Superior temporal gyrus (tissue), 1 donor: ENCODE measurements around the gene GABBR2.

ENCODE experiments used
- DNase-seq: peaks from one replicate; pipeline ENCODE4 v3.0.0-alpha.2; 2016; ENCODE audit errors: extremely low spot score

GABBR2 gene

DNA sequence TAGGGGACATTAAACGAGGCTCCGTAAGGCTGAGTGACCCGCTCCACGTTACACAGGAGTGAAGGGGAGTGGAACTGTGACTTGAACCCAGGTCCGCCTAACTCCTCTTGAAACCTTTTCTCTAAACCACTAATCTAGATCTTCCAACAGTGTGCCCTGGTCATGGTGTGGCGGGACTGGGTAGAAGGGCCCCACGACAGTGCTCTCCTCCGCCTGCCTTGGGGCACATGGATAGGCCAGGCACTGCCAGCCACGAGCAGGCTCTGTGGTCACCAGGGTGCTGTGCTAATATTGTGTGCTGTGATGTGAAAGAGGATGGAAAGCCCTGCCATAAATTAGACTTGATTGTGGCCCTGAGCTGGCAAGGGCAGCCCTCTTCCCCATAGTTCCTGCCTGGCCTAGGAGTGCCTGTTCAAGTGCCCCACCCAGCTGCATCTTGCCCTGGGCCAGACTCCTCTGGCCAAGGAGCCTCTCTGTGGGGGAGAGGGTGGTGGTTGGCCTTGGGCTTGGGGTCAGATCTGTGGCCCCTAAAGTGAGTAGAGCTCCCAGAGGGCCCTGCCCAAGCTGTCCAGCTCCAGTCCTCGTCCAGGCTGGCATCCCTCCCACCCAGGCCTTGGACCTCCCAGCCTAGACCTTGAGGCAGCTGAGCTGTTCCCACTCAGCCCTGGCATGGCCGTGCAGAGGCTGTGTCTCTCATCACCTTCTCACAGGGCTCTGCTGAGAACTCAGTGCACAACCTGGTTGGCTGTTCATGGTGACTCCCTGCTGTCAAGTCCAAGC lies 385.5 kb downstream of the GABBR2 start:
- DNase-seq = no peak

DNA sequence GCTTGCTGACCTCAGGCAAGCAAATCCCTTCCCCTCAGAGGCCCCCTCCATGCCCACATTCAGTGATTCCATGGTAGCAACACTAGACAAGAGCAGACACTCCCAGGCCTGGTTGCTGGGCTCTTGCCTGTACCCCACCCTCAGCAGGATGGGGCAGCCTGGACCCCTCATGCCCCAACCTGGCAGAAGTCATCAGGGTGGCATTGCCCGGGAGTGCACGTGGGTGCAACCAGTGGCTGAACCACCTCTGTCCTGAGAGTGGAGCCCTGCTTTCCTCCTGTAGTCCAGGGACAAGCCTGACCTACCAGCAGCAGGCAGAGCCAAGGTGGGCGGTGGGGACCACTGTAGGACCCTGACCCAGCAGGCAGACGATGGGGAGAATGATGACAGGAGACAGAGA lies 387.5 kb downstream of the GABBR2 start:
- DNase-seq = no peak

DNA sequence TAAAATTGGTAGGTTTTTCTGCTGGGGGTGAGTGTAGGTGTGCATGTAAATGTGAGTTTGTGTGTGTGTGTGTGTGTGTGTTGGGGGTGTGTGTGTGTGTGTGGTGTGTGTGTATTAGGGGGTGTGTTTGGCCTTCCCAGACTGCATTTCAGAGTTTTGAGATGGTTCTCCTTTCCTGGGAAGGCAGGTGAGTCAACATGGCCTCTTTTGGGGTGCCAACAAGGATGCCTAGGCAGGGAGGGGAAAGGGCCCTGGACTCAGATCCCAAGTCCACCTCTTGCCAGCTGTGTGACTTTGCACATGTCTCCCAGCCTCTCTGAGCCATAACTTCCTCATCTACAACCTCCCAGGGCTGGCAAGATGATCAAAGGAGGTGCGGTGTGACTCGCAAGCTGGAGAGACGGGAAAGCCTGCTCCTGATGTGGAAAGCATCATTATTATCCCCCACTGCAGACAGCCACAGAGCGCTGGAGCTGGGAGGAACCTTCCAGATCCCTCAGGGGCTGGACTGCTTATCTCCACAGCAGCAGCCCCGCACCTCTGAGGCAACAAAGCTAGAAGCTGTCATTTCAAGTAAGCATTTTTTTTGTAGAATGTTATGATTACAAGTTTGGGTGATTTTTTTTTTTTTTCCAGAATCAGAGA lies 389.8 kb downstream of the GABBR2 start:
- no peak for DNase-seq

DNA sequence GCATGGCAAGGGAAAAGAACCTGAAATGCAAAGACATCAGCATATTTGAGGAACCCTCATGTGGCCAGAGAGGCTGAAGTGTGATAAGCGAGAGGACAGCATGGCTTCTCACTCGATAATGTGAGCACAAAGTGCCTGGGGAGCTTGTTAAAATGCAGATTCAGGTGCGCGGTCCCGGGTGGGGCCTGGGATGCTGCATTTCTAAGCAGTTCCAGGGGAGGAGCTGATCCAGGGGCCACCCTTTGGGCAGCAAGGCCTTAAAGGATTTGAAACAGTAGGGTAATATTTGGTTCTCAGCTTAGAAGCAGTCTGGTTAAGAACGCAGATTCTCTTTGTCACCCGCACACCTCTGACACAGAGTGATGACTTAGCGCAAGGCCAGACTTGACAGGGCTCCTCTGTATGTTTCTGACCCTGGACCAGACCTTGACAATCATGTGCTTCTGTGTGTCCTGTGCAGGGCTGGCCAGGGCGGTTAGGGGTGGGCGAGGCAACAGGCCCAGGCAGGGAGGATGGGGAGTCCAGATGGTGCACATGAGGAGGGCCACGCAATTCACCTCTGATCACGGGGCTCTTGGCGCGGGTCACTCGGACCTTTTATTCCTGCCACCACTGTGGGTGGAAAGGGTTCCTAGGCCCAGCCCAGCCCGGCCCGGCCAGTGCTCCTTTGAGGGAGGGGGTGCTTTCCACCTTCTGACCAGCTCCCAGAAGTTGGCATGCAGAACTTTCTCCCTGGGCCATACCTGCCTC lies 390.5 kb downstream of the GABBR2 start:
- no peak for DNase-seq

DNA sequence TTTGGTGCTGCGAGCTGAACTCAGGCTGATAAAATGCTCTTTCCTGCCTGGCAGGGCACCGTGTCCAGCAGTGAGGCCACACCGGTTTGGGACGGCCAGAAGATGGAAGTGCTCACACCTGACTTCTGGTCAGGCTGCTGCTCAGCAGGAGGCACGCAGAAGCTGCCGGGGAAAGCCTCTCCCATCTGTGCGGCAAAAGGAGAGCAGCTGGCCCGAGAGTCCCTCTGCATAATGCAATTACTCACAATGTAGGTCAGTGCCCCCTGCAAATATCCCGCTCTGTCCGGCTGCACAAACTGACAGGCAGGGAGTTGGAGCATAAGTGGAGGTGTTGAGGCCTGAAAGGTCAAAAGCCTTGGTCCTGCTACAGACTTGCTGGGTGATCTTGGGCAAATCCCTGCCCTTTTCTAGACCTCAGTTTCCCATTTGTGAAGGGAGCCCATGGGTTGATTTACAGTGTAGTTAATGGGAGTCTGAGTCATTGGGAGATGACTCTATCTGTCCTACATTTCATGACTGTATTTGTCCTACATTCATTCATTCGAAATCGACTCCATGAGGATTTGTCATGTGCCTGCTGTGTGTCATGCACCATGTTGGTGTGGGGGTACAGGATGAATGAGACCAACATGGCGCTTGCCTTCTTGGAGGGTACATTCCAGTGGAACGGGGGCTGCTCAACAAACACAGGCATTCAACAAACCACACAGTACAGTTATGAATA lies 391.4 kb downstream of the GABBR2 start:
- no peak for DNase-seq

DNA sequence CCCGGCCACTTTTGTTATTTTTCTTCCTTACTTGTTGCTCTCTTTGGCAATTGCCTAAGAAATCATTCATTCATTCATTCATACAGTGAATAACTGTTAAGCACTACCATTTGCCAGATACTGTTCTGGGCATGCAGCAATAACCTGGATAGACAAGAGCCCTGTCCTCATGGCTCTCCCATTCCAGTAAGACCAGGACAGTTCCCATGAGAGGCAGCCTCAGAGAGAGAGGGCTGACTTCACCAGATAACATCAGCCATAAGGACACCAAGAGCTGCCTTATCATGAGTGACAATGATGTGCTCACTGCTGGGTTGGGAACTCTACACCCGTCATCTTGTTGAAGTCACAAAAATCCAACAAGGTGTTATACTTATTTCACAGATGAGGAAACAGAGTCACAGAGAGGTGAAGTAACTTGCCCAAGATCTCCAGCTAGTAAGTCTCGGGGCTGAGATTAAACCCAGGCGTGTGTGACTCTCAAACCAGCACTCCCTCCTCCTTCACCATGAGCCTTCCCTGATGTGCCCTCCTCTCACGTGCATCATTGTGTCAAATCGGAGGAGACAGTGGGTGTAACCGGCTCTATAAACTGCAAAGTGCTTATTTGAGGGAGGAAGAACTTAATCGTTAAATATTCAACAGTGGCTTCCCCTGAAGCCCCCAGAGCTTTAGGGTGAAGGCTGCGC lies 392.1 kb downstream of the GABBR2 start:
- DNase-seq = no peak

DNA sequence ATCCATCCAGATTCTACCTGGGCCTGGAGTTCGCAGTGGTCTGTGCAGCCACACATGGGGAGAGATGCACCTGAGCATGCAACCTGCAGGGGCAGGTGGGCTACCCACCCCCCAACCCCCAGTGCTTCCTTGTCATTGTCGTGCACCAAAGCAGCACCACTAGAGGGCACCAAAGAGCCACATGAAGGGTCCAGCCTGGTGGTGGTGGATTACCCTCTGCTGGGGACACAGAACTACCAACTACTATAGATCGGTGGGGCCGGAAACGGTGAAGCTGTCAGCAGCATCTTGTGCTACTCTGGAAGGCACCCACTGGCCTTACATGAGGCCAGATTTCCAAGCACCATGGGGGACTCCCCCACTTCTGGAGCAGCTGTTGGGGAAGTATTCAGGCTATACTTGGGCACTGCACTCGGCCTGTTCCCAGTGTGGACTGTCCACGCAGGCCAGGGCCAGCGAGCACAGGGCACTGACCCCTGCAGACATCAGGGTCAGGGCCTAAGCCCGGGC lies 393.1 kb downstream of the GABBR2 start:
- DNase-seq = peak; percentile 92

DNA sequence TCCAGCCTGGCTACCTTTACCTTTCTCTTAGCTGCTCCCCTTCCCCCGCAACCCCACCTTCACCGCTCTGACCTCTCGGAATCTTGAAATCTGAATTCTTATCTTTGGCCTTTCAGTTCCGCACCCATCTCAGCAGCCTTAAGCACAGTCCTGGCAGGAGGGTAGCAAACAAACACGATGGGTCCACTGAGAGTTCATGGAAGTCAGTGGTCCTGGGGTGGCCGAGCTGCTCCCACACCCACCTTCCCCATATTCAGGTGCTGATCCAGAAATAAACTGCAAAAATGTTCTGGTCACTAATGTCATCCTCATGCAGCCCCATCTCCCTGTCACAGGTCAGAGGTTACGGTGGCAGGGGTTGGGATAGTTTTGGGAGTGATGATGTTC lies 393.7 kb downstream of the GABBR2 start:
- no peak for DNase-seq

DNA sequence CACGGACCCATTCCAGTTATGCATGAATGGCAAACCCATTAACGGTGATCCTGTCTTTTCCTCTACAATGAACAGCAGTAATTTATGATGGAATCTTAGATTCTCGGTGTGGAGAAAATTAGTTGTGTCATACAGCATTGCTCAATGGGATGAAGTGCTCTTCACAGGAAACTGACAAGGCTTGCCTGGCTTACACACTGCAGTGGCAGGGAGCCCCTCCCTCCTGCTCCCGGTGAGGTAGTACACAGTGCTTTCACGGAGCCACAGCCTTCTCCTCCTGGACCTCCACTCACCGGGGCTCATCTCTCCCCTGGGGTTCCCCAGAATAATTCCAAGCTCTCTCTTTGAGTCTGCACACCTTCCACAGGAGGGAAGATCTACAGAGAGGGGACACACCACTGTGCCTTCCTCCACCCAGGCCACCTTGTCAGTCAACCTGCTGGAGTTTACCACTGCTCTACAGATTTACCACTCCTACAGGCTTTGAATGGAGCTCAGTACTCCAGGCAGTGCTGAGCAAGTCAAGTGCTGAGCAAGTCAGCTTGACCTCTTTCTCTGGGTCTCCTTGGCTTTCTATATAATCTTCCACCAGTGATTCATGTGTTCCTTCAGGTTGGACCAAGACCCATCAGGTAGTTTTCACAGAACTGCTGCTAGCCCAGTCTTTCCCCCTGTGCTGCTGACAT lies 394.2 kb downstream of the GABBR2 start:
- DNase-seq = no peak

DNA sequence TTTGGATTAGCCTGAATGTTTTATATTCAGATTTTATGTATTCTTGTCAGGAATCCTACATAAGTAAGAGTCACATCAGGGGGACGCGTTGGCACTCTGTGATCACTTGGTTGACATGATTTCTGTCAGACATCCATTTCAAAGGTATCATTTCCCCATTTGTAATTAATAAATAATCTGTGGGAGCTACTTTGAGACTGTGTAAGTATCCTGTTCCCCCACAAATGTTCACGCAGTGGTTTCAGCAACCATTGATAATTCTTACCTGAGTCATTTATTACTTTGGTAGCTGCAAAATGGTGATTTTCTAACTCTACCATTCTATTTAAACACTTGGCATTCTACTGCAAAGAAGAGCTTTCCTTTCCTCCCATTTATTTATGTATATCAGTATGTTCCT lies 396.4 kb downstream of the GABBR2 start:
- no peak for DNase-seq

DNA sequence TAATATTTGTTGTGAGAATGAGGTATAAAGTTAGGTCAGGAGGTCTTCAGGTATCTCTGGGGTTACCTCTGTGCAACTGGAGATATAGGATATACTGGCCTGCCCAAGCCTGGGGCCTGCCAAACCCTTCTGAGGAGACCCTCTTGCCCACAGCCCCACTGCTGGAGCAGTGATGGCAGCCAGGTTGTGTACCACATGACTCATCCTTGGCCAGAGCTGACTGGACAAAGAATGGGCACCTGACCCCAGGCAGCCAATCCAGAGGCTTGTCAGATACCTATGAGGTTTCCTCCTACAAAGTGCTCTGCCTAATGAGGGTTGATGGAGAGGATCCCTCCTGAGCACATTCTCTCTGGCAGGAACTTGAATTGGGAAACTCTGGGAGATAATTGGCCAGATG lies 397.2 kb downstream of the GABBR2 start:
- no peak for DNase-seq

DNA sequence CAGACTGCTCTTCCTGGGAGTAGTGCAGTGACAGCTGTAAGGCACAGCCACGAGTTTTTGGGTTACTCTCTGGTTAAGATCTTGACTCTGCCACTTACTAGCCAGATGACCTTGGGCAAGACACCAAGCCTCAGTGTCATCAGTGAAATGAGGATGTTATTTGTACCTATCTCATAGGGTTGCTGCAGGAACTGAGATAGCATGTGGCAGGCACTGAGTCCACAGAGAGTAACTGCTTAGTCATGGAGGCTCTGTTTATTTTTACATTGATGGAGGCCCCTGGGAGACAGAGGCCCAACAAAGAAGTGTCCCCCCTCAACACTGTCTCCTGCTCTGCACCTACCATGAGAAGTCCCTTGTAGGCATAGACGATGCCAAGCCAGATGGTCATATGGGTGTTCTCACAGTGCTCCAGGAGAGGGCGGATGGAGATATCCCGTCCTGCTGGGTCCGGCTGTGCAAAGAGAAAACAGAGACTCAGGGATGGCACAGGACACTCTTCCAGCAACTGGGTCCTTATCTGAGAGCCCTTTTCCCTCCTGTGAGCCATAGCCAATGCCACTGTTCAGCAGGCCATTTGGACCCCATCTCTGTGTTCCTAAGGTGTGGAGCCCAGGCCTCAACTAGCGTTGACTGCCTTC lies 397.9 kb downstream of the GABBR2 start:
- DNase-seq = no peak

DNA sequence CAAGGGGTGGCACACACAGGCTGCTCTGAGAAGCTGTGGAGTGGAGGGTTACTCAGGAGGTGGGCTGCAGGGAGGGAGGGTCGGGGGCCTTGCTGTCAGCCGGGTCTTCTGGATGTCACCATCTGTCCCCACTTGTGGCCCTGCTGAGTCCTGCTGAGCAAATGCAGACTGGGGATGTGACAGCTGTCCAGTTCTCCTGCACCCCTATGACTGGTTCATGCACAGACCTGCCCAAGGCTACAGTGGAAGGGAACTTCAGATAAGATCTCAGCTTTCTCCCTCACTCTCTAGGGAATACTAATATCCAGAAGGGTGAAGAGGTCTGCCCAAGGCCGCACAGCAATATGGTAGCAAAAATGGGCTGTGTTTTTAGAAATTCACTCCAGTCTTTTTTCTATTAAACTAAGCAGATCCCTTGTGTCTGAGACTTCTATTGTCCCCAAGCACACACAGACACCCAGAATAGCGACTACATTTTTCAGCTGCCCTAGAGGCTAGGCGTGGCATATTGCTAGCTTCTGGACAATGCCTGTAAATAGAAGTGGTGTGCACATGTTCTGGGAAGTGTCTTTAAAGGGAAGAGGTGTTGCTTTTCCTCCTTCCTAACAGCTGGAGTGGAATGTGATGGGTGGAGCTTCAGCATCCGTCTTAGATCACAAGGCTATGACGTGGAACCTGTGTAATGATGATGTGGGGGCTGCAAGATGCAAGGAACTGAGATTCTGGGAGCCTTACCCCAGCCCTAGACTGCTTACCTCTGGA lies 402.2 kb downstream of the GABBR2 start:
- no peak for DNase-seq

DNA sequence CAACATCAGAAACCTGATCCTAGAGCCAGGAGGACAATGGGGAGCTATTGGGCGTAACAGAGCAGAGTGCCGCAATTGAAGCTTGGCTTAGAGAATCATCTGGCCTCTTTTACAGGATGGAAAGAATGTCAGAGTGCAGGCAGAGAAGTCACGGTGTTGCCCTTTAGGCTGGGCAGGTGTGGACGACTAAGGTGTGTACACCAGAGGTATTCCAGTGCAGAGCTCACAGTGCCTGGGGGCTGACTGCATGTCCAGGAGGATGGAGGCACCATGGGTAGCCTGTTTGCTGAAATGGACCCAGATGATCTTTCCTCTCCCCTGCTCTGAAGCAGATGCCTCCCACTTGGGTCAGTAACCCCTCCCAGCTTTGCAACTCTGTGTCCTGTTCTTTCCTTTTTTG lies 404.4 kb downstream of the GABBR2 start:
- DNase-seq = no peak

DNA sequence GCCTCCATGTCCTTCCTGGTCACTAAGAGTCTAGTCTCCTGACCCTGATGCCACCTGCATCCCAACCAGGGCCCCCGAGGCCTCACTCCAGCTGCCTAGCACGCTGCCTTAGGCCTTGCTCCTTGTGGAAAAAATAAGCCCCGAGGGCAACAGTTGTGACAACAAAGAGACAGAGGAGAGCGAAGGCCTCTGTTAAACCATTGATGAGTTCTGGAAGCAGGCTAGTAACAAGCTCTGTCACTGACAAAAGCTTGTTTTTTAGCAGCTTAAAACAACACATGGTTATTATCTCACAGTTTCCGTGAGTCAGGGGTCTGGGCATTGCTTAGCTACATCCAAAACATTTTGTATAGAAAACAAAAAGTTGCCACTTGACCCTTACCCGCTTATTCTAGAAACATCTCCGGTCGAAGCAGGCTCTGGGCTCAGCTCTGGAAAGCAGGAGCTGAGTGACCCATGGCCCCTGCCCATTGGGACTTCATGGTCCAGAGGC lies 405.1 kb downstream of the GABBR2 start:
- DNase-seq = no peak

DNA sequence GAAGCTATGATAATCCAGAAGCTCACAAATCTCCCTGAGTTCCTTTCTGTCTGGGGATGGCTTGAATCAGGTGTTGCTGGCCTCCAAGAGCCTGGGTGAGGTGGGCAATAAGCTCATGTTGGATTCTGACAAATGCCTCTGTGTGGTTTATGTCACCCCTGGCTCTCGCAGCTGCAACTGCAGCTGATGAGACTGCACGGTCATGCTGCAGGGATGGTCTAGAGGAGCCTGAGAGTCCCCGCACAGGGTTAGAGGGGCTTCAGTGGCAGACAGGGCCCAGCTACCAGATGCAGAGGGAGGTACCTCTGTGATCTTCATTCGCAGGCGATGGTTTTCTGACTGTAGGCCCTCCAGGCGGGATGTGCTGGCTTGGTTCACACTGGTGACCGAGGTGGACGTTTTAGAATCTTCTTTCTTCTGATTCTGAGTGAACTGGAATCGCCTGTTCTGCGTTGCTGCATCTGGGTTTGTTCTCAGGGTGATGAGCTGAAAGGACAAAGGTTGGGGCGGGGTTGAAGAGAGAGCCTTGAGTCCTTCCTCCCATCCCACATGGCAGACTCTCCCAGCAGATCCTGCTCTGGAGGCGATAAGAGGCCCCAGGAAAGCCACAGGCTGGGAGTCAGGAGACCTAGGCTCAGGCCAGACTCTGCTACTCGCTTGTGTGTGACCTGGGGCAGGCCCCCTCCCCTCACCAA lies 405.6 kb downstream of the GABBR2 start:
- DNase-seq = no peak

DNA sequence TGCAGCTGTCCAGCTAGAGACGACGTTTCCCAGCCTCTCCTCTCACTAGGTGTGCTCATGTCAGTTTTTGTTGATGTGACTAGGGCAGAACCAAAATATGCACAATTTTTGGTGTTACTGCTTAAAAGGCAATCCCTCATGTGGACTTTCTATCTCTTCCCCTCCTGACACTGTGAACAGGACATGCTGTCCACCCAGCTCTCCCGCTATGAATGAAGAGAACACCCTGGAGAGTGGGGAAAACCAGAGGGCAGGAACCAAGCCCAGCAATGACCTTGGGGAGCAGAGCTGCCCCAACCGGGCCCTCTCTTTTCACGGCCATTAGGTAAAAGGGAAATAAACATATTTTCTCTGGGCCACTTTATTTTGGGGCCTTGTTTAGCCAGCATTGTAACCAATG lies 406.6 kb downstream of the GABBR2 start:
- DNase-seq = no peak

DNA sequence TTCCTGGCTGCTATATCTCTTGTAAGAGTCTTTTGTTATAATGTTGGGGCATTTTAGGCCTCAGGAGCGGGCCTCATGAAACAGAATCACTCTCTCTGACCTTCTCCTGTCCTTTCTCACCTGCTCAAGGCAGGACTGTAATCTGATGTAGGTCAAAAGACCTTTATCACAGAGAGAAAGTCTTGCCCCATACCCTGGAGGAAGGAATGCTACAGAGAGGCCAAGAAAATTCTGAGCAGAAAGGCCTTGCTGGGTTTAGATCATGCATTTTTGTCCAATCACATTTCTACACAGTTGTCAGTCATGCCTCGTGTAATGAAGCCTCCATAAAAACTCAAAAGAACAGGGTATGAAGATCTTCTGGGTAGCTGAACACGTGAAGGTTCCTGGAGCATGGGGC lies 408.1 kb downstream of the GABBR2 start:
- no peak for DNase-seq

DNA sequence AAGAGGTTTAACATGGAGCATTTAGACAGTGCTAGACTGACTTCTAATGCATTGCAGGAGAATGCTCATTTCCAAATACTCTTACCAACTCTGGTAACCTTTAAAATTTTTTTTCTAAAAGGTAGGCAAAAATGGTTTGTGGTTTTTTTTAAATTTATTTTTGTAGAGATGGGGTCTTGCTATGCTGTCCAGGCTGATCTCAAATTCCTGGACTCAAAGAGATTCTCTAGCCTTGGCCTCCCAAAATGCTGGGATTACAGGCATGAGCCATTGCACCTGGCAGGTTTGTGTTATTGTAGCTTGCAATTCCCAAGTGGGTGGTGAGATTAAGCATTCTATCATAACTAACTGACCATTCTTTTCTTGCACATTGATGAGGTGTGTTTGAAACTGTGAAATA lies 410.3 kb downstream of the GABBR2 start:
- no peak for DNase-seq
